HG02588 (cell line): ENCODE measurements around the gene FOXJ3.

ENCODE experiments used
- ATAC-seq: cut with Tn5 transposase; IDR thresholded peaks from one replicate; pipeline ENCODE4 v1.9.1; 2021; ENCODE audit warnings: mild to moderate bottlenecking, moderate library complexity; ENCODE audit not compliant: unreplicated experiment

Gene FOXJ3

DNA sequence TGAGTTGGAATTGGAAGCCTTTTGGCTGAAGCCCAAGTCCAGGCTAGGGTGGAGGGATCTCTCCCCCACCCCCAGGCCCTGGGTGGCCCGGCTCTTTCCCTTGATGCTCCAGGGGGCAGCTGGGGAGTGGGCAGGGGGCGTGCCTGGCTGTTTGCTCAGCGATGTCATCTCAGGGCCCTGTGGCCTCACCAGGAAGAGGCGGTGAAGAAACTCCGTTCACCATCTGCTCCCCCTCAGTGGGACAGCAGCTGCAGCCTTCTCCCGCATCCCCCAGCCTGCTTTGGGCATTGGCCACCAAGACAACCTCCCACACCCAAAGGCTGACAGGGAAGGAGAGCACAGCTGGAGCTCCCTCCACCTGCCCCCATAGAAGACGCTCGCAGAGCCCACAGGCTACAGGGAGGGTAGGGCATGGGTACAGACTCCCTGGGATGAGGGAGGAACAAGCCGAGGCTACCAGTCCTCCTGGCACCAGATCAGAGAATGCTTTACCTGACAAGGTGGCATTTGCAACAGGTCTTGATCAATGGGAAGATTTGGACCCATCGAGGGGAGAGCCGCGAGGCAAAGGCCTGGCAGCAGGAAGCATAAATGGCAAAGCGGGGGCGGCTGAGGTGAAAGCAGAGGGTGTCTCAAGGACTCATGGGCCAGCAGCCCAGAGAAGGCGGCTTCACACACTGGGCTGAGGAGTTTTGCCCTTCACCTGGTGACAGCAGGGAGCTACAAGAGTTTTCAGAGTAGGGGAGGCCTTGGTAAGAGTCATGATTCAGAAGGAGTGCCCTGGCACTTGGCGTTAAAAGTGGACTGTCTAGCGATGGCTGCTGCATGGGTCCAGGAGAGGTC, 164.0 kb downstream of the FOXJ3 start:
- no peak for ATAC-seq

- no peak for ATAC-seq
These were observed 166.3 kb downstream of the FOXJ3 start for GRCh38 chr1:42168763-42169162.

DNA sequence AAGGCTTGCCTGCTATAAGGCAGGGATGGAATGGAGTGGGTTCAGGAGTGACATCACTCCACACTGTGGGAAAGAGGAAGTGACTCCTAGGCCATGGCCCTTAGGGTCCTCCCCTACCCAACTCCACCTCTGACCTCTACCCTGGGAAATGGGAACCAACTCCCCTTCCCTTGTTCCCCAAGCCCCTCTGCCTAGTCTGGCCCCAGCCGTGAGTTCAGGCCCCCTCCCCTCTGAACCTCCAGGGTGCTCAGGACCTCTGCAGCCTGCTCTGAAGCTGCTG, 166.7 kb downstream of the FOXJ3 start:
- ATAC-seq, result no peak

- ATAC-seq, result no peak
These were observed 167.2 kb downstream of the FOXJ3 start for GRCh38 chr1:42167611-42168390.

DNA sequence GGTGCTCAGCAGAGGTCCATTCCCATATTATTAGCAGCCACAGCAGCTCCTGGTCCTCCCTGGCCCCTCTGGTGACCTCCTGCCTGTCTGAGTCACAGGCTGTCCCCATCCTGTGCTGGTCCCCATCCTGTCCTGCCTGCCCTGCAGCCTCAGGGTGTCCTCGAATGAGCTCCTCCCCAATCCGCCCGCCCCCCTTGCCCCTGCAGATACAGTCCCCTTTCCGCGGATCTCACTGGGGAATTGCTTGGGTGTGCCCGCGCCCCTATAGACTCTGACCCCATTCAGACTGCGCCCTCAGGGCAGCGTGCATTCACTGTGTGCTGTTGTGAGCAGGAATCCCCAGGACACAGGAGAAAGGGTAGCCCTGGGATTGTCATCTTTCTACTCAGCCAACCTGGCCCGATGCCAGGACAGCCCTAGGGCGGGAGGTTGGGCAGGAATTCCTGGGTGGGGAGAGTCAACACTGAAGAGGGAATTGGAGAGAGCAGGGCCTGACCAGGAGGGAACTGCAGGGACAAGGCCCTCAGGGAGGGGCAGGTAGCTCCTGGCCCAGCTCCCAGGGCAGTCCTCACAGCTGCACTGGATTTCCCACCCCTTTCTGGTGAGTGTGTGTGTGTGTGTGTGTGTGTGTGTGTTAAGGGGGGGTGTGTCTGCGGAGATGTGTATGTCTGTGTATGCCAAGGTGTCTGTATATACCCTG, 169.4 kb downstream of the FOXJ3 start:
- ATAC-seq, result no peak

DNA sequence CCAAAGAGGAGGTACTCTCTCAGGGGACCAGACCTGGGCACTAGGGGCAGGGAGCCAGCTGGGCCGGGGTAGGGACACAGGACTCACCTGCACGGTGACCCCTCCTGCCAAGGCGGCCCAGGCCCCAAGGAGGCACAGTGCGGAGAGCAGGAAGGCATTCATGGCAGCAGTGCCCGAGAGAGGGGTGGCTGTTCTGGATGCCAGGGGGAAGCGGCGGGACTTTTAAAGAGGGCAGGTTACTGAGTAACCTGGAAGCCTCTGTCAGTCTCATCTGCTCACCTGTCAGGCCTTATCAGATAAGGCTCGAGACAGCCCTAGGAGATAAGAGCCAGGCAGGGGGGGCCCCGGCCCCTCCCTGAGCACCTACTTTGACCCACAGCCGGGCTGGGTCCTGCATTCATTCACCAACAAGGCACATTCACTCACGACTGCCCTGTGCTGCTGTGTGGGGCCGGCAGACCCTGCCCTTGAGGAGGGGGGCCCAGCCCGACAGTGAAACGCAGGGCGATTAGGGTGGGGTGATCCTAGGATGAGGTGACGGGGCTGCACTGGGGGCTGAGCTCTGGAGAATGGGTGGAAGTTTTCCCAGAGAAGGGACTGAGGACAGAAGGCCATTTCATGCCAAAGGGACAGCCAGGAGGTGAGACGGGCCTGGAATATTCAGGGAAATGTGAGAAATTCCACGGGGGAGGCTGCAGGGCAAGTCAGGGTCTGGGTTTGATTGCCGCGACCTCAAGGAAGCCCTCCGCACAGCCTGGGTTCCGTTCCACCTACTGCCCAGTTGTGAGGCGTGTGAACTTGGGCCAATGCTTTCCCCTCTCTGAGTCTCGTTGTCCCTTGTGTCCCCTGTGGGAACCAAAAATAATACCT, 170.2 kb downstream of the FOXJ3 start, which contains the start of gene GUCA2A:
TSS of gene GUCA2A (minus strand) at position 195 of the 870 bp plus-strand sequence. CDS start at position 162, 33 bp downstream.
- no peak for ATAC-seq

- ATAC-seq, result no peak
These were observed 171.2 kb downstream of the FOXJ3 start for GRCh38 chr1:42163536-42164503.

- no peak for ATAC-seq
These were observed 171.9 kb downstream of the FOXJ3 start for GRCh38 chr1:42163114-42163513.

- no peak for ATAC-seq
These were observed 172.9 kb downstream of the FOXJ3 start for GRCh38 chr1:42162181-42162580.

DNA sequence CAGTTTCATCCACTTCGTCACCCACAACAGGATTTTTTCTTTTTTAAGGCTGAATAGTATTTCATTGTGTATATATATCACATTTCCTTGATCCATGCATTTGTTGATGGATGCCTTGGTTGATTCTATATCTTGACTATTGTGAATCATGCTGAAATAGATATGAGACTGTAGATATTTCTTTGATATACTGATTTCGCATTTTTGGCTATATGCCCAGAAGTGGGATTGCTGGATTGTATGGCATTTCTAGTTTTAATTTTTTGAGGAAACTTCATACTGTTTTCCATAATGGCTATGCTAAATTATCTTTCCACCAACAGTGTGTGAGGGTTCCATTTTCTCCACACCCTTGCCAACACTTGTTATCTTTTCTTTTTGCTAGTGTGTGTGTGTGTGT, 176.8 kb downstream of the FOXJ3 start:
- ATAC-seq, result no peak

DNA sequence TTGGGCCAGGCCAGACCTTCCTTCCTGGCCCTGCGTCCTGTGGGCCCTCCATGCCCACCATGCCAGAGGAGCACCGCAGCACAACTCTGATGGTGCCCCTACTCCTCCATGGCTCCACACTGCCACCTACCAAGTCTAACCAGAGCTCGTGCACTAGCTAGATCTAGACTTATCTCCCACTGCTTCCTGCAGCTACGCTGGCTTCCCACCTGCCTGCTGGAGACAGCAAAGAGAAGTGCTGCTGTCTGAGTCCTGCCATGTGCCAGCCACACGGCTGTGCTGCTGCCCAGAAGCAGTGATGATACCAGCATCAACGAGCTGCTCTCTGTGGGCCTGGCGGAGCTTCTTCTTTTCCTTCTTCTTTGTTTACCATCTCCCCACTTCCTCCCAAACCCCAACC, 177.4 kb downstream of the FOXJ3 start:
- no peak for ATAC-seq

DNA sequence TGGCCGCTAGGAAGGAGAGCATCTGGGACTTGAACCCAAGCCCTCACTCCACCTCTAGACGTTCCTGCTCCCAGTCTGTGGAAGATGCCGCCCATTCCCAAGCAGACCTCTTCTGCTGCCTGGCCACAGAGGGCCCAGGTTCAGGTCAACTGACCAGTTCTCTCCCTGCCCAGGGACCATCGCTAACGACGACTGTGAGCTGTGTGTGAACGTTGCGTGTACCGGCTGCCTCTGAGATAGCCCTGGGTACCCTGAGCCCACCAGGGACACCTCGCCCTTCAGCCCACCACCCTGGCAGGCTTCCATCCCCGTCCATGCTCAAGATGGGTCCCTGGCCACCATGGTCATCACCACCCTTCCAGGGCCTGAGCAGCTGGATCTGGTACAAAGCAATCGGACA, 179.7 kb downstream of the FOXJ3 start:
- no peak for ATAC-seq

GRCh38 chr1:42154685-42155084, 180.3 kb downstream of the FOXJ3 start:
- no peak for ATAC-seq

- ATAC-seq, result no peak
These were observed 181.4 kb downstream of the FOXJ3 start for GRCh38 chr1:42153624-42154023.

DNA sequence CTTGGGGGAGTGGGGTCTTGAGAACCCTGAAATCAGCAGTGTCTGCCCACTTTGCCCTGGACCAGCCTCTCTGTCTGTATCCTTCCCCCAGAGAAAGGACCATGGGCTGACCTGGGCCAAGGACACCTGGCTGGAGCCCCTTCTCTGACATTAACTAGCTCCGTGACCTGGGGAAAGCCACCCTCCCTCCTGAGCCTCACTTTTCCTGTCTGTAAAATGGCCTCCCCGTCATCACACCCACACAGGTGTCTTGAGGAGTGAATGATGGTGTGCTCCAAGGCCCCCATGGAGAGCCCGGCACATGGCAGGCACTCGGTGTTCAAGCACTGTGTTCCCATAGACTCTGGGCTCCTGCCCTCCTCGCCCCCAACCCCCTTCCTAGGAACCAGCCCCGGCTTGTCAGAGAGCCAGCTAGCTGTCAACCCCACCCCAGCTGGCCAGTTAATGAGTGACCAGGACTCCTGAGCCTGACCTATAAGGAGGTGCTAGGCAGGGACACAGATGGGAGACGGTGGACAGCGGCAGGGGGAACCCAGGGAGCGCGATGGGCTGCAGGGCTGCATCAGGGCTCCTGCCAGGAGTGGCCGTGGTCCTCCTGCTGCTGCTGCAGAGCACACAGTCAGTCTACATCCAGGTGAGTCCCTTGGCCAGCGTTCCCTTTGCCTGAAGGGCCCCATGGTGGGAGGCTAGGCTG, 182.0 kb downstream of the FOXJ3 start, which contains the start of gene GUCA2B:
TSS of gene GUCA2B (plus strand) at position 504 of the 694 bp plus-strand sequence. CDS start at position 545, 41 bp downstream.
- no peak for ATAC-seq

DNA sequence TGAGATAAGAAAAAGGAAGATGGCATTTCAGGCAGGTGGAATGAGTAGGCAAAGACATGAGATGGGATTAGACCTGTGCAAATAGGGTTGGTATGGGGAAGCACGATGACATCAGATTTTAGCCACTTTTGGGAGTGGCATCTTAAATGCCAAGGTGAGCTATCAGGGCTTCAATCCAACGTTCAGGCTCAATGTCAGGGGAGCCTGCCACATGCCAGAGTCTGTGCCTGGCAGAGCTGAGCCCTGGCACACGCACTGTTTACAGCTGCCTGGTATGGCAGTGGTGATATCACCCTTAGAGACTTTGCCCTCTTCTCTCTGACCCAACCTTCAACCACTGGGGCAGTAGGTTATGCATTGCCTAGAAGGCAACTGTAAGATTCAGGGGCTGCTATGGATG, 182.9 kb downstream of the FOXJ3 start:
- ATAC-seq, result no peak

DNA sequence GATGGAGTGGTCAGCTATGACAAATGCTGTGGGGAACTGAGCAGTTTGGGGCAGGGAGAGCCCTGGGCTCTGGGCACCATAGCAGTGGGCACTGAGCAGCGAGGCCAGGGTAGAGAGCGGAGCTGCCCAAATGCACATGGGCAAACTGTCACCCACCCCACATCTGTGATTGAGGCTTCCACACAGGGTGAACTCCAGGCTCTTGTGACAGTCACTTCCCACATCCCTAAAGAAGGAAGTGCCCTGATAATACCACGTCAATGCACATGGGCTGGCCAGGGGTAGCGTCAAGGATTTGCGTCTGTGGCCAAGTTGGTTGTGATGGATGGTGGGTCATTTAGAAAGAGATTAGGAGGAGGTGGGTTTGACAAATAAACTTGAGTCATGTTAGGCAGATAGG, 184.4 kb downstream of the FOXJ3 start:
- no peak for ATAC-seq

DNA sequence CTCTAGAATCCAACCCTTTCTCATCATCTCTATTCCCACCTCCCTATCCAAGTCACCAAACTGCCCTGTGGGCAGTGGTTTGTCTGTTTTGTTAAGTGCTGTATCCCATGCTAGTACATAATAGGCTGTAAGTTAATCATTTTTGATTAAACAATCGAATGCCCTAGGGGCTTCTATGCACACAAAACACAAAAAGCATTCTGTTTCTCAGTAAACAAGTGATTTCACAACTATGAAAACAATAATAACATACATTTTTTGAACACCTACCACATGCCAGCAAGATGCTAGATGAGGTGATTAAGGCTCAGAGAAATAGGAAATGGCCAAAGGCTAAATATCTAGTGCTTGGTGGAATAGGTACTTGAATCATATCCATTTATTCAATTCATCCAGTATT, 186.9 kb downstream of the FOXJ3 start:
- no peak for ATAC-seq
